ENCODE results near the gene SPTB.

SPTB gene

DNA sequence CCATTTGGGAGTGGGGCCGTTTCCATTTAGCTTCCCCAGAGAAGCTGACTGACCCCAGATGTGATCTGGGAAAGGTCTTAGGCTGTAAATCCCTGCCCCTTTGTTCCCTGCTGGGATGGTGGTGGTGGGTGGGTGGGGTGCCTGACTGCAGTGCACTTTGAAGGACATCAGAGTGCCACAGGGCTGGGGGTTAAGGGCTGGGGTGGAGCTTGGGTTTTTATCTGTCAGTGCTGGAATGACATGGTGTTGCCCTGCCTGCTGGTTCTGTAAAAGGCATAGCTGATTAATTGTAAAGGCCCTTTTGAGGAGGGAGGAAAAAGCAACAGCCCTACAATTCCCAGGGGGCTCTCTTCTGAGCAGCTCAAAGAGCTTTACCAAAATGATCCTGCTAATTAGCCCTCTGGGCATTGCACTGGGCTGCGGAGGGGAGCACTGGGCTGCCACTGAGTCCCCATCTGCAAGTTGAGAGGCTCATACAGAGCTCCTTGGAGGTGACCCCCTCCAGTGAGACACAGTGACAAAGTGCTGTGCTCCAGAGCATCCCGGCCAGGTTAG is 154.4 kb downstream of the SPTB start:
- no peak for DNase-seq

DNA sequence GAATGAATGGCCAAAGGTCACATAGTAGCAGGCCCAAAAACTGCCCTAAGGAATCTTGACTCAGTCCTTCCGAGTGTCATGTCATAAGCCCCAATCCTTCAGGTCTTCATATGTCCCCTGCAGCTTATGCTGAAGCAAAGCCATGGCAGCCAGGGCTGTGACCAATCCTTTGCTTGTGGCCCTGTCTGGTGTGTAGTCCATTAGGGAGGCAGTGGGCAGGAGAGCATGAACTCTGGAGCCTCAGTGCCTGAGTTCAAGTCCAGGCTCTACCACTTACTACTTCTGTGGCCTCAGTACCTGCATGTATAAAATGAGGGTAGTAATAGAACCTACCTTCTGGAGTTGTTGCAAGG is 155.2 kb downstream of the SPTB start:
- DNase-seq = no peak

DNA sequence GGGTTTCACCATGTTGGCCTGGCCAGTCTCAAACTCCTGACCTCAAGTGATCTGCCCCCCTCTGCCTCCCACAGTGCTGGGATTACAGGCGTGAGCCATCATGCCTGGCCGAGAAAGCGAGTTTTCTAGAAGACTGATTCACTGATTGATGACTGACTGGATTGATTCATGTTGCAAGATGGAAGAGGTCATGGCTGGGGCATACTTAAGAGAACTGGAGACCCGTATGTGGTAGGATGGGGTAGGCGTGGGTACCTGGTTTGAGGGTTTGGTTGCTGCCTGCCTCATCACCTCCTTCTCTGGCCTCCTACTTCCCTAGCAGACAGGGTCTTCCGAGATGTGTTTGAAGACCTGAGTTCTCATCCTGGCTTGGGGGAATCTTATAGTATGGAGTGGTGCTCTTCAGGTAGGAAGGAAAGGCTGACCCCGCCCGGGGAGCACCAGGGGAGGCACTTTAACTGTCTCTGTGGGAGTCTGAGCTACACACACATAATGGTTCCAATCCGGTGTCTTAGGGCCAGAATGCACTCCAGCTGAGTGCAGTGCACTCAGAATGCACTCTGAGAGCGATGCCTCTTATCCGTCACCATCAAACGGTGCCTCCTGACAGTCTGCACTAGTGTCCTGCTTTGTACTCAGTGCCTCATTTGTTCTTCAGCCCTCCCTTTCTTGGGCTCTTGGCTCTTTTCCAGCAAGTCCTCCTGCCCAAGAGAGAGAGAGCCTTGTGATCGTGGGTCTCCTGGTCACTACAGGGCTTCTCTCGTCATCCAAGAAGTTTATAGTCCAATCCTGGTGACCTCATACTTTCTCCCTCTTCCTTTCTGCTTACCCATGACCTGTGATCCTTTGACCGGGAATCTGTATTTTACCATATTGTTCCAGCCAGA is 155.8 kb downstream of the SPTB start:
- DNase-seq = no peak

DNA sequence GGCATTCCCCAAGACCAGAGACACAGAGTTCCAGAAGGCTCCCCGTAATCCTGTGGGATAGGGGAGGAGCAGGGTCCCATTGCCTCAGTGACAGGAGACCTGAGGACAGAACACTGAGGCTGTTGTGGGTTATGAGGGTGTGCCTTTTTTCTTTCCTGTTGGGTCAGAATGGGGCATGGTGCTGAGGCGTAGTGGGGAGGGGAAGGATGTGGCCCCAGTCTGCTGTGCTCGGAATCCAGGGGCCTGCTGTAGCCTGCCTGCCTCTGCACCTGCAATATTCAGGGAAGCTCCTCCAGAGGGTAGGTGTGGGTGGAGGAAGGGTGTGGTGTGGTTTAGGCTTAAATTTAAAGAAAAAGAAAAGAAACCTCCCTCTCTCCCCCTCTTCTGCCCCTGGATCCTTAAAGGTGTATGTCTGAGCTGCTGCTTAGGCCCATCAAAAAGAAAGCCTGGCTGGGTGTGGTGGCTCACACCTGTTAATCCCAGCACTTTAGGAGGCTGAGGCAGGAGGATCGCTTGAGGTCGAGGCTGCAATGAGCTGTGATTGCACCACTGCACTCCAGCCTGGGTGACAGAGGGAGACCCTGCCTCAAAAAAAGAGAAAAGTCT is 156.8 kb downstream of the SPTB start:
- no peak for DNase-seq

DNA sequence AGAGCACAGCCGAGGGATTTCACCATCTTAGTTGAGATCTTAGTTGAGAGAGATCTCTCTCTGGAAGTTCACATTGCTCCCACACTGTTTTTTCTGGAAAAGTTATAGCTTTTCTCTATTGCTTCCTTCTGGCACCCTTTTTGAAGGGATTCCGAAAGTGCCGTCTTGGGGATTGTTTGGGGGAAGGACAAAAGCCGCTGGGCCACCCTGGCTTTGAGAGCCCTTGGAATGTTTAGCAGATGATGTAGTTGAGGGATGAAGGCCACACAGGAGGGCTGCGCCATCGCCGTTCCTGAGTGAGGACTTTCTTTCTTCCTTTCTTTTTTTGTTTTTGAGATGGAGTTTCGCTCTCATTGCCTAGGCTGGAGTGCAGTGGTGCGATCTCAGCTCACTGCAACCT is 157.8 kb downstream of the SPTB start:
- DNase-seq = no peak

DNA sequence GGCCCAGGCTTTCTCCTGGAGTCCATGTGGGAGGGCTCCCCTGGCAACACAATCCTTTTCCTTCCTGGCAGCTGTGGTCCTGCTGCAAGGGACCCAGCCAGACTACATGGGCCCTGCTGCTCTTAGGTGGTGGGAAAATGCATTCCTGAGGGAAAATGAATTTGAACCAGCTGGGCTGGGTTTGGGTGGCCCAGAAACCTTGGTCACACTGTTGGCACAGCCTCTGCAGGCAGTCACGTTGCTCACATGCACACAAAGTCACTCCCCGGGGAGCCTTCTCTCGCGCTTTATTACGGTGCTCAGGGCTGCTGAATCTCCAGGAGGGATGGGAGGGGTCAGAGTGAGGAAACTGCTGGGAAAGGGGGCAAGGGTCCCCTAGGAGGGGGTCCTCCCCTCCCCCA is 158.3 kb downstream of the SPTB start:
- no peak for DNase-seq

DNA sequence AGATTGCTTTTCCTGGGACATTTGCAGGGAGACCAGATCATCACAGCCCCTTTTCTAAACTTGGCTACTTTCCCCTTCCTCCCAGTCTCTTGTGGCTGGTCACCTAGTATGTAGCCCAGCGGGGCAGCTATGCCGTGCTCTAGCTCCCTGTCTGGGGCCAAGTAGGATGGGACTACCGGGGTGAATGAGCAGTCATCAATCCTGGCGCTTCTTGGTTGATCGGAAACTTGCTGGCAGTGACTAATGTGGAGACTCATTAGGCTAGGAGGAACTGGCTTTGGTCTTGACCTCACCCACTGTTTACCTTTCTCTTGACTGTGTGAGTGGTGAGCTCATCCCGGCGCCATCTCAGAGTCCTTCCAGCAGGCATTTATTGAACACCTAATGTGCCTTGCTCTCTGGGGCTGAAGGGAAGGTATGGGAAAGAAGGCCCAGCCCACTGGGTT is 159.6 kb downstream of the SPTB start:
- DNase-seq = no peak

DNA sequence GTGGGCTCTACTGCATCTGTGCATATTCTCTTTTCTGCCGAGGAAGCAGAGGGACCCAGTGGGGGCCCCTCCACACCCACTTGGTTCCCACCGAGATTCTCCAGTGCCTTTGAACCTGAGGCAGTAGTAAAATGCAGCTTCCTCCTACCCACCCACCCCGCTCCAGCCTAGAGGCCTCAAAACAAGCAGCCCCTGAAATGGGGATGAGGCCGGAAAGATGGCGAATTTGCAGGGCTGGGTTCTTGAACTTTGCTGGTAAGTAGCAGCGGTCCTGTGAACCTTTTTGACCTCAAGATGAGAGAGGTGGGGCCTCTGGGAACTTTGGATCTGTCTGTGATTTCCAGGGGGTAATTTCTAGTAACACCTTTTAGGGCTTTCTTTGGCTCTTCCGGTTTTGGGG is 160.1 kb downstream of the SPTB start:
- DNase-seq = no peak

DNA sequence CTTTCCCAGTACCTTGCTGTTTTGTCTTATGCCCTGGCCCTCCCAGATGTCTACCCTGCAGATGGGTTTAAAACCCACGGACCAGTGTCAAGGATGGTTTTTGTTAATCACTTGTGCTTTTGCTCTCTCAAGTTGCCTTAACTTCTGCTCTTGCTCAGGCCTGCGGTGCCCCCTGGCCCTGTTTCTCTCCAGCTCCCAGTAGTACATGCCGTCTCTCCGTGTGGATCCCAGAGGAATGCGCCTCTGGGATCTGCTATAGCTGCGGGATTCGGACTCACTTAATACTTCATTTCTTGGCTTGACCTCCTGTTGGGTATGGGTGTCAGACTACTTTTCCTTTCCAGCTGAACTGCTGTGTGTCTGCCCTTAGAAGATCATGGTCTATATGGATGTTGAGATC is 160.9 kb downstream of the SPTB start:
- DNase-seq = no peak

DNA sequence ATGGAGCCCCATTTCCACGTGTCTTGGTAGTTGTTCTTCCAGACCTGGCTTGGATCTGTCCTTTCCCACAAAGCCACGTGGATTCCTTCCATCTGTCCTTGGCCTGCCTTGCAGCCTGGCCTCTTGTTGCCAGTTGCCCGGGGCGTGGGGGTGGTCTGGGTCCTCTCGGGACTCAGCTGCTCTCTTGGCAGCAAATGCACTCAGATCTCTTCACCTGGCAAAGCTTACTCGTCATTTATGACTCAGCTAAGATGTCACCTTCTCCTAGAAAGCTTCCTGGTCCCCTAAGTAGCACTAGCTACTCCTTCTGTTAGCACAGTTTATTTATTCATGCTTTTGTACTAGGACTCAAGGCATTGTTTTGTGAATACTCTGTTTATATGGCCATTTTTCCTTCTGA is 161.8 kb downstream of the SPTB start:
- DNase-seq = no peak

DNA sequence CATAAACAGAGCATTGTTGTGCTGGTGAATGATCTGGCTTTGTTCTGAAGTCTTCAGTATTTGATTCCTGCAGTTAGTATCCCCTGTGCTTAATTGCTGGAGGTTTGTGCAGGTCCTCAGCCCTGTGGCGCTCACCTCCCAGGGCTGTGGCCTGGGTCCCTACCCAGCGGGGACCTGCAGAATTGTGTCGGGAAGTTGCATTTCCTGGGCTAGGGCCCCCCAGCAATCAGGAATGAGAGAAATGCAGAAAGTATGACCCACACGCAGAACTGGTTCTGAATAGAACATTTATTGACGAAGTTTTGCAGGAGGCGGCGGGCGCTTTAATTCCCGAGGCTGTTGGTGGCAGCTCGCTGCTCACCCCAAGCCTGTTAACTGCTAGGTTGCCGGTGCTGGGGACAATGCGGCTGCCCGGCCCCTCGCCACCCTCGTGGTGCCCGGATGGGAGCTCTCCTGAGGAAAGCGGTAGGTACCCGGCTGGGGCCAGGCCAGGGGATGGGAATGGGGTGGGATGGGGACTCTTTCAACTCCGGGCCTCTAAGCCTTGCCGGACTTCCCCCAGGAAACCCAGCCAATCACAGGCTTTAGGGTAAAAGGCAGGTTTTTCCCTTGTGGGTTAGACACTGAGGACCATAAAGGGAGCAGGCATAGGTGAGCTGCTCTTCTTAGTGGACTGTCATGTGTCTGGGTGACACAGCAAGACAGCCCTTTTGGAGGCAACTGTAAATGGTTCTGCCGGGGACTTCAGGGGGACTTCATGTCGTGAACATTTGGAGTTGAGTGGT is 163.9 kb downstream of the SPTB start:
- no peak for DNase-seq

DNA sequence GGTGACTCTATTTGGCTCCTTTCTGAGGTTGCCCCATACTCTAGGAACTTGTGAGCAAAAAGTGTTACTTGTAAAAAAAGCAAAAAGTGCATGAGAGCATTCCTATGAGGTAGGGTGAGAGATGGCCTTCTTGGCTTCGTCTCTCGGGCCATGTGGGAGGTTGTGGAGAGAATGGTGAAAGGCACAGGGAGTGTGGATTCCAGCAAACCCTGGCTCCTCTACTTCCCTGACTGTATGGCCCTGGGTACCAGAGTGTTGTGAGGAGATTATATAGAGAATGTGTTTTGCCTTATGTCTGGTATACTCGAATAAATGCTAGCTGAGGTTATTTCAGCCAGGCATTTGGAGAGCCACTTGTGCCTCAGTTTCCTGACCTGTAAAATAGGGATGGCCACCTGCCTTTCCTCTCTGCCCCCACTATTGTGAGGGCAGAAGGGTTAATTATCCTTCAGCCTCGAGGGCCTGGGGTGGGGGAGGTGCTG is 164.5 kb downstream of the SPTB start:
- no peak for DNase-seq

DNA sequence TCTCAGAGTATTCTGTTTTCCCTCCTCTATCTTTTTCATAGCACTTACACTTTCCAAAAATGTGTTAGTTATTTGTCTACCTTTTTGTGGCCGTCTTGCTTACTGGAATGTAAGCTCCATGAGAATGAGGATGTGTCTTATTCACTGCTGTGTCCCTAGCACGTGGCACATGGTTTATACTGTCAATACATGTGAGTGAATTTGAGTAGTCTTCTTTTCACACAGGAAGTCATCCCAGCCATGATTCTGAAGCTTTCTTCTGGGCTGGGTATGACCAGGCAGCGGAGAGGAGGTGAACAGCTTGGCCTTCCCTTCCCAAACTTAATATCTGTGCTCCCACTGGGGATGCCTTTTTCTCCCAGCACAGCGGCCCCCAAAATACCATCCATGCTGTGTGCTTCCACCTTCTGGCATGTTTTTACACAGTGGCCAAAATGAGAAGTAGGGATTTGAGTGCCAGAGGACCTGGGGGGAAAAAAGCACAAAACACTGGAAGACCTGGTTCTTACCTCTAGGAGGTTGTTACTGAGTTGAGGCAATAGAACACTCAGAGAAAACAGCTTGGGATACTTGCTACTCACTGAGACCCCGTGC is 165.2 kb downstream of the SPTB start:
- DNase-seq = no peak

DNA sequence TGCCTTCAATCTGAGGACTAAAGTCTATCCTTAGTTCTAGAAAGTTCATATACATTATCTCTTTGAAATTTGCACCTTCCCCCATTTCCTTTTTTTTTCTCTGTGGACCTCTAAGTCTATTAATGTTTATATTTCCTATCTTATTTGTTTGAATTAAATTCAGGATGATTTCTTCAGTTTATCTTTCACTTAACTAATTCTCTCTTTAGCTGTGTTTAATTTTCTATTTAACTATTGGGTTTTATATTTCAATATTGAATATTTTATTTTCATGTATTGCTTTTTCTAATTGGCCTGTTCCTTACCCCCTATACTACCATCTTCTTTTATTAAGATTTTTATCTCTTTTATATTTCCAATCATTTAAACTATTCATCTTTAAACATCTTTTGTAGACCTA is 166.0 kb downstream of the SPTB start:
- no peak for DNase-seq

DNA sequence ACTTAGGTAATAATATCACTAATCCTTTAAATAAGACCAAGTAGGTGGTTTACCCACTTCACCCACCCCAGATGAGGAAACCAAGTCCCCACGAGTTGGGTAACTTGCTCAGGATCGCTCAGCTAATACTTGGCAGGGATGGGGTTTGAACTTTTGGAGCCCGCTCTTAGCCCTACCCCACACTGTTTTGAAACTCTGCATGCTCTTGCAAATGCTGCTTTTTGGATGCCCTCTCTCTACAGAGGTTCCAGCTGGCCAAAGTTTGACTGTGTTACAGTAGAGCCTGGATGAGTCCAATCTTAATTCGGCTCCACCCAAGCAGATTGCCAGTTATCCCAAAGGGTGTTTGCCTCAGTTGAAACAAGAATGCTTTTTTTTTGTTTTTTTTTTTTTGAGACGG is 168.7 kb downstream of the SPTB start:
- DNase-seq = no peak

DNA sequence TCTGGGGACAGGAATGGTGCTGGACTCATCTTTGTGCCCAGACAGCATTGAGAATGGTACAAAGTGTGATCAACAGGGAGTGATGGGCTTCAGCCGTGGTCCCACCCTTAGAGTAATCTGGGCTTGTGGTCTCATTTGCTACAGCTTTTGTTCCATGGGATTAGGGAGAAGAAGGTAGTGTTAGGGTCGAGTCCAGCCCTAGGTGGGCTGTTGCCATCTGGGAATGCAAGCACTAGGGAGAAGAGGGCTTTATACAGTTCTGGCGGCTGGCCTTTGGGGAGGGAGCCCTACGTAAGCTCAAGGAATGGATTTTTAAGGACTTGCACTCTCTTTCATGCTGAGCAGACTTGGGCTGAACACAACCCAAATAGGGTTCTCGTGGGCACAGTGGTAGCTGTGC is 170.6 kb downstream of the SPTB start:
- no peak for DNase-seq

DNA sequence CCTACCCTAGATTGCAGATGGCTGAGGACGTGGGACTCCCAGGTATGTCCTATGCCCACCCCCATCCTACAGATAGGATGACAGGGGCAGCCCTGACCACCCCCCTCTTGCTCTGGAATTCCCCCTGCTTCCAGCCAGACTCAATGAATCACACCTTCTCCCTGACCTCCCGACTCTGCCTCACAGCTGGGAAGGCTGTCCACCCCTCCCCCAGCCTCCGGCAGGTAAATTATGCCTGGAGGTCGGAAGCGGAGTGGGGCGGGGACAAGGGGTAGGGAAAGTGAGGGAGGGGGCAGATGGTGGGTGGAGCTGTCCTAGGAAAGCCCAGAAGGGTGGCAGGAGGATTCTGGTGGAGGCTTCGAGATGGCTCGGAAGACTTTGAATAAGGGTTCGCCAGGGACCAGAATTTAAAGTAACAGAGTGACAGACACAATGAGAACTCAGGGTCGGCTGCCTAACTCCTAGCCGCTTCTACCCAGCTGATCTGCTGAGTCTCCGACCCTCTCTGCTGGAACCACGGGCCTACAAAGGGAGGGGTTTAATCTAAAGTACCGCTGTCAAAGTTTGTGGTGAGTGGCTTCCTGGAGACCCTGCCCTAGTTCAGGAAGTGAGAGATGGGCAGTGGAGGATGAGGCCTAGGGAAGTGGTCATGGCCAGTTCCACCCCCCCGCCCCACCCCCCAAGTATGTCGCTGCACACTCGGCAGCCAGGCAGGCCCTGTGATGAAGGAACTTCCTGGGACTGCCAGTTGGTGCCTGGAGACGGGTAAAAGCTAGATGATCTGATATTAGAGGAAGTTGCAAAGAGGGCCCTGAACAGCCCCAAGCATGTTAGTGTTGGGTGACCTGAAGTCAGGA is 171.3 kb downstream of the SPTB start:
- DNase-seq = no peak

DNA sequence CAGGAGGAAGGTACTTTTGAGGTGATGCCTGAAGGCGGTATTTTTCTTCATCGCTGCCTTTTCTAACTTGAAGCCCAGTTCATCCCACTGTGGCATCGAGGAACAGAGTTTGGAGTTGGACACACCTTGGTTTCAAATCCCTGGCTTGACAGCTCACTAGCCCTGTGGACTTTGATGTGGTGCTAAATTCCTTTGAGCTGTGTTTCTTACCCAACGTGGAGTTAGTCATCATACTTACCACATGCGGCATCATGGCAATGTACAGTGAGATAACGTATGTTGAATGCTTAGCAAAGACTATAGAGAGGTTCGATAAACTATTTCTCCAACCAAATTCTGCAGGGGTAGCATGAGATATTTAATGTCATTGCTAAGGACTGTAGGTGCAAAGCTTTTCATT is 172.0 kb downstream of the SPTB start:
- DNase-seq = no peak

DNA sequence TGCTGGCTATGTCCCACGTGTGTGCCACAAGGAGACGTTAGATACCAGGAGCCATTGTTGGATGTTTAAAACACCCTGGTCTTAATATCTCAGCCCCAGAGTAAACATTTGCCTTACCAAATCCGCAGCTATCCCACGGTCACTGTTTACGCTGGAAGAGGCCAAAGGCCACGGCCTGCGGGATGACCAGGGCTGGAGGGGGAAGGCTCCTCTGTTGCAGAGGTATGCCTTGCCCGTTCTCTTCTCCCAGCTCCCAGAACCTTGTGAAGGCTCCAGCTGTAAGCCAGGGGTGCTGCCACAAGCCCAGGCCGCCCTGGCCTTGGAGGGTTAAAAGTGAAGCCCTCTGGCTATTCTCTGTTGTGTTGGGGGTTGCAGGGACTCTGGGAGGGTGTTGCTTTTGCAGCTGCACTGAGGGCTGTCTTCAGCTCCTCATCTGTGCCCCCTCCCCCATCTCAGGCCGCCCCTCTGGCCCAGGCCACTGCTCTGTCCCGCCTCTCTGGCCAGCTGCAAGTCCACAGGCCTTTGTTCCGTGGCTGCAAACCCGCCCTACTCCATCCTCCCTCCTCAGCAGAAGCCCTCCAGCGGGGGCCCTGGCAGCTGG is 173.0 kb downstream of the SPTB start:
- DNase-seq = no peak

DNA sequence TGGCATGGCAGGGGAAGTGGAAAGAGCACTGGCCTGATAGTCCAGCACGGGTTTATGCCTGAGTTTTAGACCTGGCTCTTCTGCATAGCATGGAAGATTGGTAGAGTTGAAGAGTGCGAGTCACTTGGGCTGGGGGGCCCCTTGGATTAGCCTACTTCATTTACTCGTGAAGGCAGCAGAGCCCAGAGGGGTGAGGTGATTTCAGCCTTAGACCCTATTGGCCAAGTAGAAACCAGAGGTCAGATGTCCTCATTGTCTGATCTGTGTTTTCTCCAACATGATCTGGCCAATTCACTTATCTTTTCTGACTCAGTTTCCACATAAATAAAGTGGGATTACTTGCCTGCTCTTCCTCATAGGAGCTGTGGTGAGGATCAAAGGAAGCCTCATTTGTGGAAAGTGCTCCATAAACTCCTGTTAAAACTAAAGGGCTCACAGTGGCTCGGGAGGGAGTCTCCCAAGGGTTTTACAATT is 173.6 kb downstream of the SPTB start:
- DNase-seq = no peak

DNA sequence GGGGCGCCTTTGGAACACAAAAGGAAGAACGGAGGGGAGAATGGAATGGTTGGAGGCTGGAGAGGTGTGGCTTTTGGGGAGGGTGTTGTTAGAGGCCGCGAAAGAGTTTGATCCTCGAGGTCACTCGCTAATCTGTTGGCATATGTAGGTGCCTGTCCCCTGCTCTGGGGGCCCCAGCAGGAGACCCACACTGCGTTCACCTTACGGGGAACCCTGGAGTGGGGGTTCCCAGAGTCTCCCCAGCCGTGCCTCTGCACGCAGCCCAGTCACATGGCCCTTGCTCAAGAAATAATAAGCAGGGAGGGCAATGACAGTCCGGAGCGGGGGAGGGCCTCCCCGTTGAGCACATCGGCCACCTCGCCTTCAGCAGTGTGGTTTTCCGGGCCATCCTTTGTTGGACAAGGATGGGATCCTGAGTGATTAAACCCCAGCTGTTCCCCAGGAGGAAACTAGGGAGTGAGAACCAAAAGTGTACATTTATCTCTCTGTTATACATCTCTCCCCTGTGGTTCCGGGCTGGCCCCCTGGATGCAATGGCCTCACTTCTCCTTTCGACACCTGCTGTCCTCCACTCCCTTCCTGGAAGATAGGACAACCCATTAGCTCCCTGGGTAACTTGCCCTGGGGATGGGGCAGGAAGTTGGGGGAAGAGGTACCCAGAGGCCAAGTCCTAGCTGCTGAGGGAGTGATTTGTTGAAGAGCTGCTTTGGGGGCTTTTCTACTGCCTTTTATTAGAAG is 174.2 kb downstream of the SPTB start:
- DNase-seq = no peak

Measured in NCI-H1930 (cell line).